HG03139 (cell line): ENCODE data around the gene ABCA2.

Experiments
- ATAC-seq: cut with Tn5 transposase; IDR thresholded peaks from one replicate; pipeline ENCODE4 v1.9.1; 2021; ENCODE audit not compliant: unreplicated experiment

The ABCA2 gene, protein sequence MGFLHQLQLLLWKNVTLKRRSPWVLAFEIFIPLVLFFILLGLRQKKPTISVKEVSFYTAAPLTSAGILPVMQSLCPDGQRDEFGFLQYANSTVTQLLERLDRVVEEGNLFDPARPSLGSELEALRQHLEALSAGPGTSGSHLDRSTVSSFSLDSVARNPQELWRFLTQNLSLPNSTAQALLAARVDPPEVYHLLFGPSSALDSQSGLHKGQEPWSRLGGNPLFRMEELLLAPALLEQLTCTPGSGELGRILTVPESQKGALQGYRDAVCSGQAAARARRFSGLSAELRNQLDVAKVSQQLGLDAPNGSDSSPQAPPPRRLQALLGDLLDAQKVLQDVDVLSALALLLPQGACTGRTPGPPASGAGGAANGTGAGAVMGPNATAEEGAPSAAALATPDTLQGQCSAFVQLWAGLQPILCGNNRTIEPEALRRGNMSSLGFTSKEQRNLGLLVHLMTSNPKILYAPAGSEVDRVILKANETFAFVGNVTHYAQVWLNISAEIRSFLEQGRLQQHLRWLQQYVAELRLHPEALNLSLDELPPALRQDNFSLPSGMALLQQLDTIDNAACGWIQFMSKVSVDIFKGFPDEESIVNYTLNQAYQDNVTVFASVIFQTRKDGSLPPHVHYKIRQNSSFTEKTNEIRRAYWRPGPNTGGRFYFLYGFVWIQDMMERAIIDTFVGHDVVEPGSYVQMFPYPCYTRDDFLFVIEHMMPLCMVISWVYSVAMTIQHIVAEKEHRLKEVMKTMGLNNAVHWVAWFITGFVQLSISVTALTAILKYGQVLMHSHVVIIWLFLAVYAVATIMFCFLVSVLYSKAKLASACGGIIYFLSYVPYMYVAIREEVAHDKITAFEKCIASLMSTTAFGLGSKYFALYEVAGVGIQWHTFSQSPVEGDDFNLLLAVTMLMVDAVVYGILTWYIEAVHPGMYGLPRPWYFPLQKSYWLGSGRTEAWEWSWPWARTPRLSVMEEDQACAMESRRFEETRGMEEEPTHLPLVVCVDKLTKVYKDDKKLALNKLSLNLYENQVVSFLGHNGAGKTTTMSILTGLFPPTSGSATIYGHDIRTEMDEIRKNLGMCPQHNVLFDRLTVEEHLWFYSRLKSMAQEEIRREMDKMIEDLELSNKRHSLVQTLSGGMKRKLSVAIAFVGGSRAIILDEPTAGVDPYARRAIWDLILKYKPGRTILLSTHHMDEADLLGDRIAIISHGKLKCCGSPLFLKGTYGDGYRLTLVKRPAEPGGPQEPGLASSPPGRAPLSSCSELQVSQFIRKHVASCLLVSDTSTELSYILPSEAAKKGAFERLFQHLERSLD (N-terminal part only)

GRCh38 chr9:137027369-137028262, at the start of gene ABCA2:
Gene ABCA2 (minus strand): TSS chr9:137028237. CDS start chr9:137028140, 97 bp downstream.
- no peak for ATAC-seq

GRCh38 chr9:137077010-137077747, 49.1 kb upstream of the ABCA2 start, which contains the start of gene UAP1L1:
Gene UAP1L1 (plus strand): TSS chr9:137077517. CDS start chr9:137077533, 16 bp downstream.
- ATAC-seq, result no peak

DNA sequence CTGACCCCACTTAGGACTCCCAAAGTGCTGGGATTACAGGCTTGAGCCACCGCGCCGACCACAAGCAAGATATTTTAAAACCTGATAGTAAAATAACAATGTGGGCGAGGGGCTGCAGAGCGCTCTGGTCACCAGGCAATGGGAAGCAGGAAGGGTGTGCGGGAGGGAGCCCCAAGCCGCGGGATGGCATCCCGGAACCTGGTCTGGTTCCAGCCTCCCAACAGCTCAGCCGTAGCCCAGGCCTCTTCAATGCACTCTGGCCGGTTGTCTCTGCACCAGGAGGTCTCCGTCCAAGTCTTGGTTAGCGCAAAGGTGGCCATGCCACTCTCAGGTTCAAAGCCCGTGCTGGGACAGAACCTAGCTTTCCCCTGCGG, 48.6 kb upstream of the ABCA2 start:
- no peak for ATAC-seq

GRCh38 chr9:137075275-137075775, 47.3 kb upstream of the ABCA2 start:
- ATAC-seq, result no peak

DNA sequence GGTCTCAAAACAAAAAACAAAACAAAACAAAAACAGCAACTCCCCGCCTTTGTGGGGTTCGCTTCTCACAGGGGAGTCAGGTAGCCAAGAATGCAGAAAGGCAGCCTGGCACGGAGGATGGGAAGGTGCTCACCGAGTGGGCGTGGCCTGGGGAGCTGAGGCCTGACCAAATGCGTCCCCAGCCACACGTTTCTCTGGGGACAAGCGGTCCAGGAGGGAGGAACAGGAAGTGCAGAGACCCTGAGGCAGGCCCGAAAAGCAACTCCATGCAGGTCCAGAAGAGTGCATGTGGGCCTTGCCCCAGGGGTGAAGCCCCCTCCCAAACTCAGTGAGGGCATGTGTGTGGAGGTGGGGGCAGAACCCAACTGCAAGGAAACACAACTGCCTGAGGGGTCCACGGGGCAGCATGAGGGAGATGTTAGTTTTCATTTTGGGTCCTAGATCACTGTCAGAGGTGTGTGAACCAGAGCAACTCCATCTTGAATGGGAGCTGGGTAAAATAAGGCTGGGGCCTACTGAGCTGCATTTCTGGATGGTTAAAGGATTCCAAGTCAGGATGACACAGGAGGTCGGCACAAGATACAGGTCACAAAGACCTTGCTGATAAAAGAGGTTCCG, 46.7 kb upstream of the ABCA2 start:
- ATAC-seq, result no peak

- no peak for ATAC-seq
Measured at GRCh38 chr9:137073992-137074399, 46.0 kb upstream of the ABCA2 start.

DNA sequence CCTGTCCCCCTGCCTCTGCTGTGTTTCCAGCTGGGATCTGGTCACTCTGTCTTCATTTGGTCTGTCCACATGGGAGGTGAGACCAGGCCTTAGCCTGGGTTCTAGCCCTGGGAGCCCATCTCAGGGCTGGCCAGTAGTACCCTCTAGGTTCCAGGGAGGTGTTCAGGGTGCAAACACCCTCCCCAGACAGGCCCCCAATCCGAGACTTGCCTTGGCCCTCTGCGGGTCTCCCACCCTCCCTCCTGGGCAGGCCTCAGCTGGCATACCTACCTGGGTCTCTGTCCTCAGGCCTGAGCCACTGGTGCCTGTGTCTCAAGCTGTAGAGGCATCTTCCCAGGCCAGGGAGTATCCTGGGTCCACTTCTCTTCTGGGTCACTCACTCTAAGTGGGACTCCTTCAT, 43.2 kb upstream of the ABCA2 start:
- no peak for ATAC-seq

- peak; percentile 2 for ATAC-seq
Measured at GRCh38 chr9:137070906-137071275, 42.9 kb upstream of the ABCA2 start.

- peak; percentile 62 for ATAC-seq
Measured at GRCh38 chr9:137070201-137070905, 42.3 kb upstream of the ABCA2 start, which contains the start of gene SAPCD2. Gene SAPCD2 (minus strand): TSS chr9:137070557. CDS start chr9:137070460, 97 bp downstream.

- ATAC-seq, result no peak
Measured at GRCh38 chr9:137069508-137070091, 41.6 kb upstream of the ABCA2 start.

- no peak for ATAC-seq
Measured at GRCh38 chr9:137068539-137069507, 40.8 kb upstream of the ABCA2 start.

DNA sequence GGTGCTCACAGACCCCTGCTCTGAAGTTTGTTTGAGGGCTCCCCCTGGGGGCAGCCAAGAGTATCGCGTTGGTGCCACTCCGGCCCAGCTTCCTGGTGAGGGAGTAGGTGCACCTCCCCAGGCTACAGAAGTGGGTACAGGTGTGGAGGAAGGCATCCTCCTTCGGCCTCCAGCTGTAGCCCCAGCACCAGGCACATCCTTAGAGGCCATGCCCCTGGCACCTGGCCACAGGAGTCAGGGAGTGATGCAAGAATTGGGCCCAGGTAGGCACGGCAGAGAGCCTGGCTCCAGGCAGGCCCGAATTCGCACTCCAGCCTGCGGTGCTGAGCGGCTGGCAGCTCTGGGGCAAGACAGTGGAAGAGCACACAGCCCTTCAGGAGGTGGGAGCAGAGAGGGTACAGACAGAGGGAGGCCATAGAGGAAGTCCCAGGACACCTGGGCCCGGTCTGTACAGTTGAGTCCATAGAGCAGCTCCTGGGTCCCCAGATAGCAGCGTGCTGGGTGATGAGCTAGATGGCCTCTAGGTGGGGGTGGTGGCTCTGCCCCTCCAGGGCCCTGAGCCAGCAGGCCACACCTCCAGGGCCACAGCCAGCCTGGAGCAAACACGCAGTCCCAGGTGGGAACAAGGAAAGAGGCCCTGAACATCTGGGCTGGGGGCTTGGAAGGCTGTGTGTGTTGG, 40.0 kb upstream of the ABCA2 start:
- ATAC-seq, result no peak

DNA sequence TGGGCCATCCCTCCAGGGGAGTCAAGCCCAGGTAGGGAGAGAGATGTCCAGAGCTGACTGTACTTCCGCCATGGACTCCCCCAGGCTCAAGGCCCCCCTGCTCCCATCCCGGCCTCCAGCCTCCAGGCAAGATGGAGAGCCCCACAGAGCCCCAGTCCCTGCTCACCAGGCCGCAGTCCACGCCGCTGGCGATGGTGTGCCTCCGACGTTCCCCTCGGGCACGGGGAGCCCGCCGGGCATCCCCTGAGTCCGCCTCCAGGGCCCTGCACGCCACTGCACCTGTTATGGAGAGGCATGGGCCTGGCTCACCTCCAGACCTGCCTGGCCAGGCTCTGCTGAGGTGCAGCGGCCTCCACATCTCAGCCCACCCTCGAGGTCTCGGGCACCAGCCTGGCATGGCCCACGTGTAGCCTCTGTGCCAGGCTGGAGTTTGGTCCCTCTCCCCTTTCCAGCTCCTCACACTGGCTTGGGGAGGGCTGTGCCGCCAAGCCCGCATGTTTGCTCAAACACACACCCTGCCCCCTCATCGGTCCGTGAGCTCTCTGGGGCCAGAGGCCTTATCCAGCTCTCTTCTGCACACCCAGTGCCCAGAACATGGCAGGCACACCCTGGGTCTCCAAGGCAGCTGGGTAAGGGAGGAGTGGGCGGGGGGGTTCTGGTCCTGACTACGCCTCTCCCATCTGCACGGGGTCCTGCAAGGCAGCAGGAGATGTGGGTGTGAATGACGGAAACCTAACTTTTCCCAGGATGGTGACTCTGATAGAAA, 38.2 kb upstream of the ABCA2 start:
- ATAC-seq, result no peak

DNA sequence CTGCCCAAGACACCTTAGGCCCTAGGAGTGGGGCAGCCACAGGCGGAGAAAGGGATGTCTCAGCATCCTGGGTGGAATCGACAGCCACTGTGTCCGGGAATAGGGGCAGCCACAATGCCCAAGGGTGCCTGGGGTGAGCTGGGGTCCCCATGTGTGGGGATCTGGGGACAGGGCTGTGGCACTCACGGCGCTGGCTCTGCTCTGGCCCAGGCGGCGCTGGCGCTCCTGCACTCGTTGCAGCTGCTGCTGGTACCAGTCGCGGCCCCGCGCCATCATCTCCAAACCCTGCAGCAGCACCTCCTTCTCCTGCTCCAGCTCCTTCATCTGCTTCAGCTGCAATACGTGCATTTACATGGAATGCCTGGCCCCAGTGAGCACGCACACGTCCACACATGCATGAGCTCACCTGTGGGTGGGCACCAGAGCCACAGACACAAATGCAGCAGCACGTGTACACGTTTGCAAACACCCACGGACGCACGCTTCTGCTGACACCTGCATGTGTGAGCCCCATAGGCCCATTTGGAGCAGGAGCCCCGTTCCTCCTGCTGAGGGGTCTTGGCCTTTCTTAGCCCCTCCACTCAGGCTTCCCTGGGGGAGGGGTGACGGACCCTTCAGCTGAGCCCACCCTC, 37.4 kb upstream of the ABCA2 start:
- no peak for ATAC-seq

DNA sequence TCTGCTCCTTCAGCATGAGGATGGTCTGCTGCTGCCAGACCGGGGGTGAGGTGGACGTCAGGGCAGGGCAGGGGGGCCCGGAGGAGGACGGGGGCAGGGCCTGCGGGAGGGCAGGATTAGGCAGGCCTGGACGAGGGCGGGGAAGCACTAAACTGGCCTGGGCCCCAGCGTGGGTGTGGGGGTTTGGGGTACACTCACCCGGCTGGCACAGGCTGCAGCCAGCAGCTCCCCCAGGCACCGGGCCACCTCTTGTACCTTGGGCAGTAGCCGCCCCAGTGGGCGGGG, 36.8 kb upstream of the ABCA2 start:
- ATAC-seq, result no peak
